Stimulated activated CD8-positive, alpha-beta memory T cell treated with anti-CD3 and anti-CD28 coated beads, Interleukin-7, amount 100 ng/mL, for 4 hours (primary cell): ENCODE measurements around the gene ERVW-1.
"Not testable (repeated sequence)": the region's sequence is repeated elsewhere in the genome, so short reads cannot be mapped to it uniquely, and the experiment has no call there.

Source experiments
- DNase-seq, 2 donors: peaks; one replicate each; pipeline ENCODE4 v3.0.0-alpha.2; 2020; ENCODE audit warnings: low read depth in 2 of 2

Gene ERVW-1, protein sequence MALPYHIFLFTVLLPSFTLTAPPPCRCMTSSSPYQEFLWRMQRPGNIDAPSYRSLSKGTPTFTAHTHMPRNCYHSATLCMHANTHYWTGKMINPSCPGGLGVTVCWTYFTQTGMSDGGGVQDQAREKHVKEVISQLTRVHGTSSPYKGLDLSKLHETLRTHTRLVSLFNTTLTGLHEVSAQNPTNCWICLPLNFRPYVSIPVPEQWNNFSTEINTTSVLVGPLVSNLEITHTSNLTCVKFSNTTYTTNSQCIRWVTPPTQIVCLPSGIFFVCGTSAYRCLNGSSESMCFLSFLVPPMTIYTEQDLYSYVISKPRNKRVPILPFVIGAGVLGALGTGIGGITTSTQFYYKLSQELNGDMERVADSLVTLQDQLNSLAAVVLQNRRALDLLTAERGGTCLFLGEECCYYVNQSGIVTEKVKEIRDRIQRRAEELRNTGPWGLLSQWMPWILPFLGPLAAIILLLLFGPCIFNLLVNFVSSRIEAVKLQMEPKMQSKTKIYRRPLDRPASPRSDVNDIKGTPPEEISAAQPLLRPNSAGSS

DNA sequence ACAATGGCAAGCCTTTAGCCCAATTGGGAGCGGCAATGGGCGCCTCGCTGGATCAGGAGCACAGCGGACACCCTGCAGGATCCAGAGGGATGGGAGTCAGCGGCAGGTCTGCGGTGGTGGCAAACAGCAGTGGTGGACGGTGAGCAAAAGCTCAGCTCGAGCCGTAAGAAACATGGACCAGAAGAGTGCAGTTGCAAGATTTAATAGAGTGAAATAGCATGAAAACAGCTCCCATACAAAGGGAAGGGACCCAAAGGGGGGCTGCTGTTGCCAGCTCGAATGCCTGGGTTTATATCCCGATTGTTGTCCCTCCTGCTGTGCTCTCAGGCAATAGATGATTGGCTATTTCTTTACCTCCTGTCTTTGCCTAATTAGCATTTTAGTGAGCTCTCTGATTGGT lies at the start of gene ERVW-1:
Gene ERVW-1 (minus strand): TSS at position 266 of the 400 bp plus-strand sequence. CDS start 7,565 bp downstream, outside the sequence.
- not testable (repeated sequence) for DNase-seq

DNA sequence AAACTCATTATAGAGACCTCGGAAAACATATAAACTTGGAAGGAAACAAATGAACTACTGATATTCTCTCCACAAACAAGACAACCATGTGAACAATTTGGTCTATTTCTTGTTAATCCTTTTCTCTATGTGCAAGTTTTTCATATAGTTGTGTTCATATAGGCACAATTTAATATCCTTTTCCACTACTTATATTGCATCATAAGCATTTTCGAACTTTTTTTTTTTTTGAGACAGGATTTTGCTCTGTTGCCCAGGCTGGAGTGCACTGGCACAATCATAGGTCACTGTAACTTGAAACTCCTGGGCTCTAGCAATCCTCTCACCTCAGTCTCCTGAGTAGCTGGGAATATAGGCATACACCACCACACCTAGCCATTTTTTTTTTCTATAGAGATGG lies 45.4 kb upstream of the ERVW-1 start:
- DNase-seq: no peak

DNA sequence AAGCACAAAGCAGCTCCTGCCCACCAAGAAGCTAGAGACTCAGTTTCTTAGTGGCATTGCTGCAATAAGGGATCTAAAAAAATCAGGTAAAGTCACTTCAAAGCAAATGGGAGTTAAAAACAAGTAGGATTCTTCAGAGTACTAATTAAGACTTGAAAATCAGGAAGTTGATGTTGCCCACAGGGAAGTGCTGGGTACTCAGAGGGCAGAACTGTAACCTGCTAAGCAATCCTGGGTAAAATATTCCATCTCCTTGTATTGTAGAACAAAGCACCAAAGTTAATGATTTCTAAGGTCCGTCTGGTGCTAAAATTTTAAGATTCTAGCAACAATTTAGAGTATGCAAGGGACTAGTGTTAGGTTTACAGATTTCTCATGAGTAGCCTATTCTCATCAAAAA lies 42.3 kb upstream of the ERVW-1 start:
- DNase-seq: no peak

DNA sequence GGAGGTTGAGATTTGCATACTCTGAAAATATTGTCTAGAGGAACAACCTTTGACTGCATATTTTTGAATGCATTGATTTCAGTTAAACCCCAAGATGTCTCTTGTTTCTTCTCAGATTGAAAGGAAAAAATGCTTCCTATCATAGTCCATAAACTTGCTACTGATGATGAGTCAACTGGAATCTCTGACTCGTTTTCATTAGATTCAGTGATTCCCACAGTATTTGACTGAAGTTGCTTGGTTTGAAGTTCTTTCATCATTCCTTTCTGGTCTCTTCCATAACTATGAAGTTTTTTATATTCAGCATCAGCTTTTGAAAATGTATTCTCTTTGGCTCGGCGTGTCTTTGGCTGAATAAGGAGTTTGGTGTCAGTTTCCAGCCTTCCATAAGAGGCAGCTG lies 39.9 kb upstream of the ERVW-1 start:
- no peak for DNase-seq

DNA sequence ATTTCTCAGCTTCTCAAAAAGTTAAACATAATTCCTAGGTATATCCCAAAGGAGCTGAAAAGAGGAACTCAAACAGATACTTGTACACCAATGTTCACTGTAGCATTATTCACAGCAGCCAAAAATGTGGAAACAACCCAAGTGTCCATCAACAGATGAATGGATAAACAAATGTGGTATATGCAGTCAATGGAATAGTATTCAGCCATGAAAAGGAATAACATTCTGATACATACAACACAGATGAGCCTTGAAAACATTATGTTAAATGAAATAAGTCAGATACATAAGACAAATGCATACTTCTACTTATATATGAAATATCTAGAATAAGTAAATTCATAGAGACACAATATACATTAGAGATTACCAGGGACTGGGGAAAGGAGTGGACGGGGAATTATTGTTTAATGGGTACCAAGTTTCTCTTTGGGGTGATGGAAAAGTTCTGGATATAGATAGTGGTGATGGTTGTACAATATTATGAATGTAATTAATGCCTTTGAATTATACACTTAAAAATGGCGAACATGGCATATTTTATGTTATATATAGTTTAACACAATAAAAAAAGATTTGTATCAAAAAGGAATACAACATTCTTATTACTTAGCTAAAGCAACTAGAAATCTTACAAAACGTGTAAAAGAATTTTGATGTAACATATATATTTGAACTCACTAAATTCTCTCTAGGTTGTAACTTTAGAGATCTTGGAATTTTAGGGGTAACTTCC lies 35.6 kb upstream of the ERVW-1 start:
- DNase-seq: no peak

DNA sequence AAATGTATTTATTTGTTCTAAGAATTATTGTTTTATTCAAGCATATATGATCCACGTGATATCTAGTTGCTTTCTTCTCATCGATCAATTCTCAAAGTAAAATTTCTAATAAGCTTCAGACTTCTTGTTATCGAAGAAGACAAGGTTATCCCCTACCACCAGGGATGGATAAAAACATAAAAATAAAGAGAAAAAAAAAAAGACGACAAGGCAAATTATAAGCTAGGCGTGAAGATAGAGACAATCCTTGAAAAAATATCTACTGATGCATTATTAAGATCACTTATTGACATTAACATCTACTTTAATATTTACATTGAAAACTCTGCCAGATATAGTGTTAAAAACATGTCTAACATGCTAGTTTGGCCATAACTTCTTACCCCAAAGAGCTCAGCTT lies 31.2 kb upstream of the ERVW-1 start:
- DNase-seq: no peak

DNA sequence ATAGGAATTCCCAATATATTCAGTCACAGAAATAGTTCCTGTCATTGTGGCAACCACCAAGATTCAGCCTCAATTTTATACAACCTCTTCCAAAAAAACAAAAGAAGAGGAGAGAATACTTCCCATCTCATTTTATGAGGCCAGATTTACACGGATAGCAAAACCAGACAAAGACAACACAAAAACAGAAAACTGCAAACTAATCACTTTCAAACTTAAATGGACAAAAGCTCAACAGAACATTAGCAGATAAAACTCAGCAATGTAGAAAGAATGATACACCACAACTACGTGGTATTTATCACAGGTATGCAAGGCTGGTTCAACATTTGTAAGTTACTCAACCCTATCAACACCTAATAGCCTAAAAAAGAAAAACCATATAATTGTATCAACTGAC lies 28.6 kb upstream of the ERVW-1 start:
- DNase-seq: no peak

DNA sequence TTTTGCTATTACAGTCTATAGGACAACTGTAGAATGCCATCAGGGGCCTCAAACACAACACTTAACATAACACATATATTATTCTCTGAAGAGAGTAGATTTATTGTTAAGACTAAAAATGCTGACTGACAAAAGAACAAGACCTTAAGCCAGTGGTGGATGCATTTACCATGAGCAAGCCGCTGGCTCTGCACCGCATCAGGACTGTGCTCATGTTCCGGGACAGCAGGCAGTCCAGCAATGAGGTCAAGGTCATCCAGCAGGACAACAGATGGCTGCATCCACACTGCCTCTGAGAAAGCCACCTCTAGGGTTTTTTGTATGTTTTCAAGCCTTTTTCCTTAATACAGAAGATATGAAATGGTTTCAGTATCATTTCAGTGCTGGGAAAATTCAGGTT lies 26.8 kb upstream of the ERVW-1 start:
- DNase-seq: no peak

DNA sequence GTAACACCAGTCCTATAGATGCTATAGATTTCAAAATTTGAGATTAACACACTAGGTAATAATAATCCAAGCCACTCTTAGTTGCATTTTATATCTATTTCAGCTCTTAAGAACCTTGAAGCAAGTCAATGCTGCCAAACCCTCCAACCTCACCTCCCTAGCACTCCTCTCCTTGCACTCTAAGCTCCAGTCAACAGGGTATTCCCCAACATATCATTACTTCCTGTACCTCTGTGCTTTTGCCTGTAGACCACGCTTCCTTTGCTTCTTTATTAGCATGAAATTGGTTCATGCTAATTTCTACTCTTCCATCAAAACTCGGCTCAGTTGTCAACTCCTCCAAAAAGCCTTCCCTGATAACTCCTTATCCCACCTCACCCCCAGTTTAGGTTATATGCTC lies 26.0 kb upstream of the ERVW-1 start:
- DNase-seq: no peak

DNA sequence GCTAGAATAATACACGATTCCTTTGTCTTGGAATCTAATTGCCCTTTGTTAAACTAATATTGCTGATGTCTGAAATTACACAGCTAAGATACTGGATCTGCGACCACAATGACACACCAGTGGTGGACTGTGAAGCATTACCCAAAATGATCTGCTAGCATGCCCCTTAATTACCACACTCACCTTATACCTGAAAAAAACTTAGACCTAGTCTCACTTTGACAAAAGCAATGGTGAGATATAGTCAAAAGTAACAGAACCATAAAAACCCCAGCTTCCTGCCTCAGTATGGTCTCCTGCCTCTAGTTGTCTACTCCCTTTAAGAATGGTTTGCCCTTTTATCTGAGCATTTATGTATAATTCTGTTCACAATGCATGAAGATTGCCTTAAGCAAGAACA lies 20.8 kb upstream of the ERVW-1 start:
- no peak for DNase-seq

DNA sequence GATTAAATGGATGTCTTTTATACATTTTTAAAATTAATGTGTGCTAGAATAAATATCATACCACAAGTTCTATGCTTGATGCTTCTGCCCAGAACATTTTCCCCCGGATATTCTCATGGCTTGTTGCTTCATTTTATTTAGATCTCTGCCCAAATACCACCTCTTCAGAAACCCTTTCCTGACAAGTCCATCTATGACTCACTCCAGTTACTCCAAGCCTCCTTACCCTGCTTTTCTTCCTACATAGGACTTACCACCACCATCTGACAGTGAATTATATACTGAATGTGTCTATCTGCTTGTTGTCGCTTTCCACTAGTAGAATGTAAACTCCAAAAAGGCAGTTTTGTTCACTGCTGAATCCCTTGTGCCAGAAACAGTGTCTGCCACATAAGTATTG lies 19.1 kb upstream of the ERVW-1 start:
- no peak for DNase-seq

DNA sequence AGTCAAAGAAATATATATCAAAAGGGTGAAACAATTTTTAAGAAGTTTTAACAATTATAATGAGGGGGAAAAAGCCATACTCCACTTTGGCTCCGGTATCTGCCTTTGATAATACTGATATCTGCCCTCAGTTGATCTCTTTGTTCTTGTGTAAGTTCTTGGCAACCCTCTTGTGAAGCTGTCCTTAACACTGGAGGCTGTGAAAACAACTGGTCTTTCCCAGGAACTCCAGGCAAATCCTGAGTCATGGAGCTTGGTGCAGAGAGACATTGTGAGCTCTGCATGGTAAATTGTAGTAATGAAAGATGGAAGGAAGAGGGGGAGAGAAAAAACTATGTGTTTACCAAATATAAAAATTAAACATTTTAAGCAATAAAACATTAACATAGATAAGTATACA lies 11.9 kb upstream of the ERVW-1 start:
- DNase-seq: no peak

DNA sequence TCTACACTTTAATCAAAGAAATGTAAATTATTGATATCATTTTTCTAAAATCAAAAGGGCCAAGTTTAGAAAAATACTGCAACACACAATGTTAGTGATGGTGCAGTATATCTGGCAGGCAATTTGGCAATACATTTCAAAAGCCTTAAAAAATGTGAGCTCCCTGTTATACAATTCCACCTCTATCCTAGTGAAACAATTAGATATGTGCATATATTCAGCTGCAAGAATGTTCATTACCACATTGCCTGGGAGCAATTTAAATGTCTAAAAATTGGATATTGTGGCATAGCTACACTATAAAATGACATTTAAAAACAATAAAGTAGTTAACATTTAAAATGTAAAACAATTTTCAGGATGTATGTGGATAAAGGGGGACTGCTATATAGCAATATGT lies 10.1 kb upstream of the ERVW-1 start:
- DNase-seq: no peak

DNA sequence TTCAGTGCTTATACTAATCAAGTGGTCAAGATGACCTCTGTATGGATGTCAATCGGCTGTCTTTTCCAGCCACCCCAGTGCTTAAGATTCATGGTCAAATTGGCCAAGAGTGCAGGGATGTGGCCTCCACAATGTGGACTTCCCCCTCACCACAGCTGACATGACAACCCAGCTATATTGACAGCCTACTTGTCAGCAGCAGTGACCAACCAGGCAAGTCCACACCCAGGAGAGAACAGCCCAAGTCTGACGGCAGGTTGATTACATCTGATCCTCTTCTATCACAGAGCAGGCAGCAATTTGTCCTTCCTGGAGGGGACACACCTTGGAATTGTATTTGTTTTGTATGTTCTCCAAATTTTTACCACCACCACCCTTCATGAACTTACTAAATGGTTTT lies 8.2 kb upstream of the ERVW-1 start:
- DNase-seq: no peak

DNA sequence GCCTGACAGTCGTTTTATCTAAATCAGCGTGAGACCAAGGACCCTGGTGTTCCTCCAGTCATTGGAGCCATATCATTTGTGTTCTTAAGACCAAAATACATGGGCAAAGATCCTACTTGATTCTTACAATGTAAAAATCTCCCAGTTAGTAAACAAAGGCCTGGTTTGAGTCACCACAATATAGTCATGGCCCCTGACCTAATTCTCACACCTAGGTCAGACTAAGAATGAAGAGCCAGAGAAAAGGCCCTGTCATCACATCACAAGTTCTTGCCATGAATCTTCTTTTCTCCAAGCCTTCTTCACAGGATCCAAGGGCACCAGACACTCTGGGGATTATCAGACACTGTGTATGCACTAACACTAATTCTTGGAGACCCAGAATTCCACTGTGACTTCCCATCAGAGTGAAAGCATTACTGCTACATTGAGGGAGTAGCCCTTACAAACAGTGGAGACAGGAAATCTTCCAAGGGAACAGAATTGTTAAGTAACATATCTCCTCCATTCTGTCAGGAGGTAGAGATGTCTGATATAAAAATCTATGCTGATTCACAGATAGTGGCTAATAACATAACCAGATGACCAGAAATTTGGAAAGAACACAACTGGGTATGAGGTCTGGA lies 7.6 kb upstream of the ERVW-1 start:
- DNase-seq: no peak

DNA sequence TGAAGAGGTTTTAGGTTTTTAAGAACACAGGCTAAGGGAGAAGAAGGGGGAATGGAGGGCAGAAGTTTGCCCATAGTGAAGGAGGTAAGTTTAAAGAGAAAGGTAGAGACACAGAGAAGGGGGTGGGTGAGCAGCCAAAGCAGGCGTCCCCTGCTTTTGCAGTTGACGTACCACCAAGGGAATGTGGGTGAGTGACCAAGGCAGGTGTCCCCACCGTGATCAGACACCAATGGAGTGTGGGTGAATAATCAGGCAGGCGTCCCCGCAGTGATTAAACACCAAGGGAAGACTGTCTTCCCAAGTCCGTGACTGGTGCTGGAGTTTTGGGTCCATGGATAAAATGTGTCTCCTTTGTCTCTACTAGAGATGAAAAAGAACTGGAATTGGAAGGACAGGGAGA lies 6.5 kb upstream of the ERVW-1 start:
- DNase-seq: not testable (repeated sequence)

DNA sequence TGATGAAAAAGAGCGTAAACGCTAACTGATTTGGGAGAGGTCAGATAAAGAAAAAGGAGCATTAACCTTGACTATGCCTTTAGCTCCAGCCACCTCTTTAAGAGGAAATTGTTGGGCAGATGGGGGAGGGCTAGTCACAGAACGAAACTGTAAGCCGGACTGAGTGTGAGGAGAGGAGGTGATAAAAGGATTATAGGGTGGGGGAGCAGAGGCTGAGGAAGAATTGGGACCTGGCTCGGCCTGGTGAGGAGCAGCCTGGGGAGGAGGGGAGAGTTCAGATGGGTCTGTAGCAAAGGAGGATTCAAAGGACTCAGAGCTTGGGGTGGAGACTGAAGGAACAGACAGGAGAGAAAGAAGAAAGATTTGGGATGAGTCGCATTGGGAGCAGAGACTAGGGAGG lies 5.9 kb upstream of the ERVW-1 start:
- DNase-seq: not testable (repeated sequence)

DNA sequence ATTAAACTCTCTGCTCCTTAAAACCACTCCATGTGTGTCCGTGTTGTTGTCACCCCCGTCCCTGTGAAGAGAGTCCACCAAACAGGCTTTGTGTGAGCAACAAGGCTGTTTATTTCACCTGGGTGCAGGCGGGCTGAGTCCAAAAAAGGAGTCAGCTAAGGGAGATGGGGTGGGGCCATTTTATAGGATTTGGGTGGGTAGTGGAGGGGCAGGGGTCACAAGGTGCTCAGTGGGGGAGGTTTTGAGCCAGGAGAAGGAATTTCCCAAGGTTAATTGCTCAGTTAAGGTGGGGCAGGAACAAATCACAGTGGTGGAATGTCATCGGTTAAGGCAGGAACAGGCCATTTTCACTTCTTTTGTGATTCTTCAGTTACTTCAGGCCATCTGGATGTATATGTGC lies 1.4 kb upstream of the ERVW-1 start:
- not testable (repeated sequence) for DNase-seq

DNA sequence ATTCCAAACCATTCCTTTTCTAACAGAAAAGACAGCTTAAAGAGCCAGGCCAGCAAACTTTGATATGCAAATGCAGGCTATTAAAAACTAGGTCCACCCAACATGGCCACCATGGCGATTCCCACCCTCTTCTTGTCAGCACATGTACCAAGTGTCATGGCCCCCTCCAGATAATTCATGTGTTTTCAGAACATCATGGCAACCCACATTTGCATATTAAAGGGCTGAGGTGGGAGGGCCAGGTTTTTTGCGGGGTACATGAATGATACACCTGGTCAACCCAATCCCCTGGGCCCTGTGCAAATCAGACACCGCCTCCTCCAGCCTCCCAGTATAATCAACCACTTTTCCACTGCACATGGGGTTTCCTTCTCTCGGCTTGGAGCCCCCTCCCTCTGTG lies 965 bp upstream of the ERVW-1 start:
- no peak for DNase-seq

DNA sequence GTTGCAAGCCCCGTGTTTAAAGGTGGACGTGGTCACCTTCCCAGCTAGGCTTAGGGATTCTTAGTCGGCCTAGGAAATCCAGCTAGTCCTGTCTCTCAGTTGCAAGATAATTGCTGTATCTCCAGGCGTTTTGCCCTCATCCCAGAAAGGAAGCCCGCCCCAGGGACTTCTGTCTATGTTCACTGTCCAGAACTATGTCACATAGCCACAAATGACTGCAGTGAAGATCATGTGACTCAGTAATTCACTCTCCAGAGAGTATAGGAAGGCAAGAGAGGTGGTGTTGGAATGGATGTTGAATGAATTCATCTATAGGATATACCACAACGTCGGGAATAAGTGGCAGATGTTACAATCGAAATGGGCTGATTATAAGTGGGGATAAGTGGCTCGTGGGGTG lies 349 bp upstream of the ERVW-1 start:
- DNase-seq: no peak

DNA sequence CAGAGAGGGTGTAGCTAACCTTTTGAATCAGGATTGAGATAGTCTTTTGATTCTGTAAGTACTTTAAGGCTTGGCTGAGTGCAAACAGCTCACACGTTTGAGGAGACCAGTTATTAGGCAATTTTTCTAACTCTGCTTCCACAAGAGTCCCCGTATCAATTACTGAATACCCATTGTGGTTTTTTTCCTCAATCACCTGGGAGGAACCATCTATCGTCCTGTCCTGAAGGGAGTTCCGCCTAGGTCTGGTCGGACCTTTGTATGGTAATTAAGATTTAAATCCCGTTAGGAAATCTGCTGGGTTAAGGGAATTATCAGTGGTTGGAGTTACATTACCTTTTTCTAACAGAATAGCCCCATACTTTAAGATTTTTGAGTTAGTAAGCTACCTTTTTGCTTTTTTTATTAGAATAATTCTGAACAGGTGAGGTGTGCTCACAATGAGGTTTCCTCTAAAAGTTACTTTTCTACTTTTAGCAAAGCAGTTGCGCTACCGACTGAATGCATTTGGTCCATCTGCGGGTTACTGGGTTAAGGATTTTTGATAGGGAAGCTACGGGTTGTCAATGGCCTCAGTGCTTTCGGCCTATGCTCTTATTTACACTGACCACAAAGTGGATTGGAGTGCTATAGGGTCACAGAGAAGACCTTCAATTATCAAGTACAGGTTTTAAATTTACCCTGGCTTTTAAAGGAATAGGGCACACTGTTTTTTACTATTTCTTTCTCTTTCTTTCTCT lies 1.7 kb downstream of the ERVW-1 start:
- not testable (repeated sequence) for DNase-seq

DNA sequence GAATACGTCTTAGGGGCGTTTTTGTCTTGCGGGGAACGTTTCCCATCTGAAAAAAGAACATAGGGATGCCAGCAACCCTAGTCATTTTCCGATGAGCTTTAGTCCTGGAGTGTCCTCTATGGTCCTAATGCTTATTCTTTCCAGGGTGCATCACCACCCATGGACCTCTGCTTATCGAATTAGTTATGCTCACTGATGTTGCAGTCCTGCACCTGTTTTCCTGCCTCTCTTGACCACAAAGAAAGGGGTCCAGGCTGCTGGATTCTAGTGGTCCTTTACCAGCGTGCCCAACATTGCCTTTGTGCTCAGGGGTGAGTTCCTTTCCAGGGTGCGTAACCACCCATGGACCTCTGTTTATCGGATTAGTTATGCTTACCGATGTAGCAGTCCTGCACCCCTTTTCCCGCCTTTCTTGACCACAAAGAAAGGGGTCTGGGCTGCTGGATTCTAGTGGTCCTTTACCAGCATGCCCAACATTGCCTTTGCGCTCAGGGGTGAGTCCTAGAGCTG lies 2.4 kb downstream of the ERVW-1 start:
- DNase-seq: not testable (repeated sequence)
